Stimulated activated naive CD4-positive, alpha-beta T cell treated with Interleukin-2 at 50 U/mL for 16 hours (primary cell): ENCODE measurements around the gene LDLR.
A peak's percentile ranks its signal among the peaks of the same experiment; 100 is the strongest.
"Not testable (repeated sequence)": the region's sequence is repeated elsewhere in the genome, so short reads cannot be mapped to it uniquely, and the experiment has no call there.

Experiments
- DNase-seq: peaks from one replicate; lab custom pipeline; 2025; lab: John Stamatoyannopoulos, UW

Gene LDLR

DNA sequence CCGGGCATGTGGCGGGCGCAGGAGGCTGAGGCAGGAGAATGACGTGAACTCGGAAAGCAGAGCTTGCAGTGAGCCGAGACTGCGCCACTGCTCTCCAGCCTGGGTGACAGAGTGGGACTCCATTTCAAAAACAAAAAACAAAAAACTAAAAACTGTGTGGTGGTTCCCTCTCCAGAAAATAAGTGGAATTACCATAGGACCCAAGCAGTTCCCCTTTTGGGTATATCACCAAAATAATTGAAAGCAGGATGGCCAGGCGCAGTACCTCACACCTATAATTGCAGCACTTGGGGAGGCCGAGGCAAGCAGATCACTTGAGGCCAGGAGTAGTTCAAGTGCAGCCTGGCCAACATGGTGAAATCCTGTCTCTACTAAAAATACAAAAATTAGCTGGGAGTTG is 15.7 kb upstream of the LDLR start:
- DNase-seq = no peak

- not testable (repeated sequence) for DNase-seq
Measured at GRCh38 chr19:11076792-11077191, 12.5 kb upstream of the LDLR start.

- no peak for DNase-seq
Measured at GRCh38 chr19:11078893-11079292, 10.4 kb upstream of the LDLR start.

DNA sequence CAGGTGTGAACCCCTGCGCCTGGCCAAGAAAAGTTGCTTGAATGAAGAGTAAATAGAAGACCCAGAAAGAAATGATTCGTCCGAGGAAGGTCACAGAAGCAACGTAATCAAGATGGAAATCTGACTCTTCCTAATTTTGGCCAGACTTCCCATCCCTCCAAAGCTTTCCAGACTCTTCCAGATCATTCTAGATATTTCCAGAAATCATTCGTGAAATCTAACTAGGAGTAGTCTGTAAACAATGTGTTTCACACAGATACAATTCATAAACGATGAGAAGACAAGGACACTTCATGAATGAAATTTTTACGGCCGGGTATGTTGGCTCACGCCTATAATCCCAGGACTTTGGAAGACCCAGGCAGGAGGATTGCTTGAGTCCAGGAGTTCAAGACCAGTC is 9.3 kb upstream of the LDLR start:
- no peak for DNase-seq

- no peak for DNase-seq
Measured at GRCh38 chr19:11087870-11088505, 1.3 kb upstream of the LDLR start.

- no peak for DNase-seq
Measured at GRCh38 chr19:11088506-11089253, 583 bp upstream of the LDLR start.

DNA sequence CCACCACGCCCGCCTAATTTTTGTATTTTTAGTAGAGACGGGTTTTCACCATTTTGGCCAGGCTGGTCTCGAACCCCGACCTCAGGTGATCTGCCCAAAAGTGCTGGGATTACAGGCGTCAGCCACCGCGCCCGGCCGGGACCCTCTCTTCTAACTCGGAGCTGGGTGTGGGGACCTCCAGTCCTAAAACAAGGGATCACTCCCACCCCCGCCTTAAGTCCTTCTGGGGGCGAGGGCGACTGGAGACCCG is 676 bp downstream of the LDLR start:
- not testable (repeated sequence) for DNase-seq

DNA sequence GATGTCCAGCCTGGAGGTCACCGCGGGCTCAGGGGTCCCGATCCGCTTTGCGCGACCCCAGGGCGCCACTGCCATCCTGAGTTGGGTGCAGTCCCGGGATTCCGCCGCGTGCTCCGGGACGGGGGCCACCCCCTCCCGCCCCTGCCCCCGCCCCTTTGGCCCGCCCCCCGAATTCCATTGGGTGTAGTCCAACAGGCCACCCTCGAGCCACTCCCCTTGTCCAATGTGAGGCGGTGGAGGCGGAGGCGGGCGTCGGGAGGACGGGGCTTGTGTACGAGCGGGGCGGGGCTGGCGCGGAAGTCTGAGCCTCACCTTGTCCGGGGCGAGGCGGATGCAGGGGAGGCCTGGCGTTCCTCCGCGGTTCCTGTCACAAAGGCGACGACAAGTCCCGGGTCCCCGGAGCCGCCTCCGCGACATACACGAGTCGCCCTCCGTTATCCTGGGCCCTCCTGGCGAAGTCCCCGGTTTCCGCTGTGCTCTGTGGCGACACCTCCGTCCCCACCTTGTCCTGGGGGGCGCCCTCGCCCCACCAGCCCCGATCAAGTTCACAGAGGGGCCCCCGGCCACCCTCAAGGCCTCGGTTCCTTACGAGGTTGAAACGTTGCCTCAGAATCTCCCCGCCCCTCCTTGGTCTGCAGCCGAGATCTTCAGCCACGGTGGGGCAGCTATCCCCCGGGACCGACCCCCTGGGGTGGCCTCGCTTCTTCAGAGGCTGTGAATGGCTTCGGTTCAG is 1.2 kb downstream of the LDLR start:
- DNase-seq = peak; percentile 98

DNA sequence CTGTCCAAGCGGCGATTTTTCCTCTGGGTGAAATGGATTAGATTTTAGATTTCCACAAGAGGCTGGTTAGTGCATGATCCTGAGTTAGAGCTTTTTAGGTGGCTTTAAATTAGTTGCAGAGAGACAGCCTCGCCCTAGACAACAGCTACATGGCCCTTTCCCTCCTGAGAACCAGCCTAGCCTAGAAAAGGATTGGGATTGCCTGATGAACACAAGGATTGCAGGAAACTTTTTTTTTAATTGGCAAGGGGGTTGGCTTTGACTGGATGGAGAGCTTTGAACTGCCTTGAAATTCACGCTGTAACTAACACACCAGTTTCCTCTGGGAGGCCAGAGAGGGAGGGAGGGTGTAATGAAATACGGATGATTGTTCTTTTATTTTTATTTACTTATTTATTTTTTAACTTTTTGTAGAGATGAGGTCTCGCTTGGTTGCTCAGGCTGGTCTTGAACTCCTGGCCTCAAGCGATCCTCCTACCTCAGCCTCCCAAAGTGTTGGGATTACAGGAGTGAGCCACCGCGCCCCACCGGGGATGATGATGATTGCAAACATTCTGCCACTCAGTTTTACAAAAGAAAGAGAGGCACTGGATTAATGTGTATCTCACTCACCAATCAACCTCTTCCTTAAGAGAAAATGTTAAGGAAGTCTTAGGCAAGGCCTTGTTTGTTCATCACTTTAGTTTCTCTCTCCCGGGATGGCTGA is 1.9 kb downstream of the LDLR start:
- no peak for DNase-seq

- DNase-seq = peak; percentile 51
Measured at GRCh38 chr19:11091703-11092153, 2.5 kb downstream of the LDLR start.

- DNase-seq = peak; percentile 34
Measured at GRCh38 chr19:11092181-11092538, 2.9 kb downstream of the LDLR start.

GRCh38 chr19:11093689-11094238 is 4.5 kb downstream of the LDLR start:
- no peak for DNase-seq

DNA sequence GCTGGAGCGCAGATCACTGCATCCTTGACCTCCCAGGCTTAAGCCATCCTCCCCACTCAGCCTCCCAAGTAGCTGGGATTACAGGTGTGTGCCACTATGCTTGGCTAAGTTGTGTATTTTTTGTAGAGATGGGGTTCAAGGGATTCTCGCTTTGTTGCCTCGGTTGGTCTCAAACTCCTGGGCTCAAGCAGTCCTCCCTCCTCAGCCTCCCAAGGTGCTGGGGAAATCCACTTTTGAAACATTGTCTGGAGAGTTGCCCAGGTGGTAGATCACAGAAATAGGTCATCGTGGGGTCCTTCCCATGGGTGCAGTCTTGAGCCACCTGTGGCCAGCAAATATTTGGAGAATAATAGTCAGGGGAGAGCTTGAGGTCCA is 5.2 kb downstream of the LDLR start:
- DNase-seq = no peak

DNA sequence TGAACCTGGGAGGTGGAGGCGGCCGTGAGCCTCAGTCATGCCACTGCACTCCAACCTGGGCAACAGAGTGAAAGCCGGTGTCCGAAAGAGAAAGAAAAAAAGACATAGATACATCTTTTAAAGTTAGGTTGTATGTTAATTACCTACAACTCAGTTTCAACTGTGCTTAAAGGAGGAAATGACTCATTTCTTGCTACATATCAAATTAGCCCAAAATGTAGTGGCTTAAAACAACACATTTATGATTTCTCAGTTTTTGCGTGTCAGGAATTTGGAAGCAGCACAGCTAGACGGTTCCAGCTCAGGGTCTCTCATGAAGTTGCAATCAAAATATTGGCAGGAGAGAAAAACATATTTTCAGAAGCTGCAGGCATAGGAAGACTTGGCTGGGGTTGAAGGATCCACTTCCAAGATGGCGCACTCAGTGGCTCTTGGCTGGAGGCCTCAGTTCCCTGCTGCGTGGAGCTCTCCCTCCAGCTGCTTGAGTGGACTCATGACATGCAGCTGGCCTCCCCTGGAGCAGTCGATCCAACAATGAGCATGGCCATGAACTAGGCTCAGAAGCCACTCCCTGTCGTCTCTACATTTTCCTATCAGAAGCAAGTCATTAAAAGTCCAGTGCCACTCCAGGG is 7.1 kb downstream of the LDLR start:
- peak; percentile 32 for DNase-seq

DNA sequence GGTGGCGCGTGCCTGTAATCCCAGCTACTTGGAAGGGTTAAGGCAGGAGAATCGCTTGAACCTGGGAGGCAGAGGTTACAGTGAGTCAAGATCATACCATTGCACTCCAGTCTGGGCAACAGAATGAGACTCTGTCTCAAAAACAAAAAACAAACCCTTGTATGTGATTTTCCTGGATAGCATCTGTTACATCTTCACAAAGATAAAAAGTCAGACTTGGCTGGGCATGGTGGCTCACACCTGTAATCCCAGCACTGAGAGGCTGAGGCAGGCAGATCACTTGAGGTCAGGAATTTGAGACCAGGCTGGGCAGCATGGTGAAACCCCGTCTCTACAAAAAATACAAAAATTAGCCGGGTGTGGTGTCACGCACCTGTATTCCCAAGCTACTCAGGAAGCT is 8.1 kb downstream of the LDLR start:
- not testable (repeated sequence) for DNase-seq

DNA sequence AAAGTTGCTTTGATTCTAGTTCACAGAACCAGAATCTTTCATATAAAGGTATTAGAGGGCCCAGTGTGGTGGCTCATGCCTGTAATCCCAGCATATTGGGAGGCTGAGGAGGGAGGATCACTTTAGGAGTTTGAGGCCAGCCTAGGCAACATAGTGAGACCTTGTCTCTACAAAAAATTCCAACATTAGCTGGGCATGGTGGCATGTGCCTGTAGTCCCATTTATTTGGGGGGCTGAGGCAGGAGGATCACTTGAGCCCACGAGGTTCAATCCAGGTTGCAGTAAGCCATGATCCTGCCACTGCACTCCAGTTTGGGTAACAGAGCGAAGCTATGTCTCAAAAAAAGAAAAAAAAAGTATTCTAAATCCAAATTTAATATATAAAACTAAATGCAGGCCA is 9.1 kb downstream of the LDLR start:
- DNase-seq = no peak

DNA sequence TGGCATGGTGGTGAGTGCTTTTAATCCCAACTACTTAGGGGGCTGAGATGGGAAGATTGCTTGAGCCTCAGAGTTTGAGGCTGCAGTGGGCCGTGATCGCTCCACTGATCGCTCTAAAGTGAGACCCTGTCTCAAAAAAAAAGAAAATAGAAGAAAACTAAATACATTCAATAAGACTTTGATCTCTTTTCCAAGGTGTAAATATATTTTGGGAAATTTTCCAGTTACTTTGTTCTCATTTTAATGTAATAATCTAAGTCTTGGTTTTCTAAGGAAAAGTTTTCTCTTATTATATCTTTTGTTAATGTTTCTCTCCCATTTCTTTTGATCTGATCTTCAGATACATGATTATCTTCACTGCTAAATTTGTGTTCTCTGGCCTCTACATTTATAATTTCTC is 9.6 kb downstream of the LDLR start:
- DNase-seq = no peak

GRCh38 chr19:11100049-11100448 is 10.8 kb downstream of the LDLR start:
- DNase-seq = no peak

DNA sequence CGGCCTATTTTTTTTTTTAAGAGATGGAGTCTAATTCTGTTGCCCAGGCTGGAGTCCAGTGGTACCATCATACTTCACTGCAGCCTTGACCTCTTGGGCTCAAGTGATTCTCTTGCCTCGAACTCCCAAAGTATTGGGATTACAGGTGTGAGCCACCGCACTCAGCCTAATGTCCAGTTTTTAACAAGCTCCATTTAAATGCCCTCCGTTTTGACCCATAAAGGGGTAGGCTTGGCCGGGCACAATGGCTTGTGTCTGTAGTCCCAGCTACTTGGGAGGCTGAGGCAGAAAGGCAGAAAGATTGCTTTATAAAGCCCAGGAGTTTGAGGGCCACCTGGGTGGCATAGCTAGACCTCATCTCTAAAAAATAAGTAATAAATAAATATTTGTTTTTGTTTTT is 11.8 kb downstream of the LDLR start:
- DNase-seq = no peak

DNA sequence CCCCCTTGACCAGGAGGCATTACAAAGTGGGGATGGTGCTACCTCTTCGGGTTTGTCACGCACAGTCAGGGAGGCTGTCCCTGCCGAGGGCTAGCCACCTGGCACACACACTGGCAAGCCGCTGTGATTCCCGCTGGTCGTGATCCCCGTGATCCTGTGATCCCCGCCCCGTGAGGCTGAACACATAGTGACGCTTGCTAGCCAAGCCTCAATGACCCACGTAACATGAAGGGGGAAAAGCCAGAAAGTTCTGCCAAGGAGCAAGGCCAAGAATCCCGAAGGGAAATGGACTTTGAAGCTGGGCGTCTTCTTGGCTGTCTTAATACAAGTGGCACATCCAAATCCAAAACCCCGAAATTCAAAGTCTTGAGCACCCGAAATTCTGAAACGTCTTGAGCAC is 13.7 kb downstream of the LDLR start:
- no peak for DNase-seq

GRCh38 chr19:11103667-11104066 is 14.4 kb downstream of the LDLR start:
- not testable (repeated sequence) for DNase-seq

DNA sequence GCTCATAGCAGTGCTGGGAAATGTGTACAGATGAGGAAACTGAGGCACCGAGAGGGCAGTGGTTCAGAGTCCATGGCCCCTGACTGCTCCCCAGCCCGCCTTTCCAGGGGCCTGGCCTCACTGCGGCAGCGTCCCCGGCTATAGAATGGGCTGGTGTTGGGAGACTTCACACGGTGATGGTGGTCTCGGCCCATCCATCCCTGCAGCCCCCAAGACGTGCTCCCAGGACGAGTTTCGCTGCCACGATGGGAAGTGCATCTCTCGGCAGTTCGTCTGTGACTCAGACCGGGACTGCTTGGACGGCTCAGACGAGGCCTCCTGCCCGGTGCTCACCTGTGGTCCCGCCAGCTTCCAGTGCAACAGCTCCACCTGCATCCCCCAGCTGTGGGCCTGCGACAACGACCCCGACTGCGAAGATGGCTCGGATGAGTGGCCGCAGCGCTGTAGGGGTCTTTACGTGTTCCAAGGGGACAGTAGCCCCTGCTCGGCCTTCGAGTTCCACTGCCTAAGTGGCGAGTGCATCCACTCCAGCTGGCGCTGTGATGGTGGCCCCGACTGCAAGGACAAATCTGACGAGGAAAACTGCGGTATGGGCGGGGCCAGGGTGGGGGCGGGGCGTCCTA is 15.9 kb downstream of the LDLR start:
- DNase-seq = no peak
